OCI-LY7 (cell line): ENCODE measurements around the gene RASA2.

Source experiments
- CTCF ChIP-seq: fragments of 200-600 bp; sonication (generic); conservative IDR thresholded peaks from 2 replicates; pipeline ENCODE4 v1.5.1; 2014; ENCODE audit warnings: mild to moderate bottlenecking, antibody characterized with exemption, low read length, moderate library complexity, mixed read lengths
- EZH2phosphoT487 ChIP-seq: fragments of 200-600 bp; sonication (generic); IDR thresholded peaks from 2 replicates; pipeline ENCODE4 v1.6.1; 2018; ENCODE audit warnings: low read depth, borderline replicate concordance, mild to moderate bottlenecking, mixed run types, antibody characterized with exemption, low read length, moderate library complexity, mixed read lengths

- TF ChIP-seq CTCF, result no peak
- no peak for TF ChIP-seq EZH2phosphoT487
Observed at GRCh38 chr3:141523615-141524375, 37.0 kb downstream of the RASA2 start.
